A549 (cell line): ENCODE results near the gene KCNQ5. TPM values are rescaled to one million over a fixed set of nuclear protein-coding genes. Genes with fewer than 3 reads are reported as not detected.

Source experiments
- ATAC-seq, 2 experiments: fragments of 200-7000 bp in 1 of 2; fragments of >200 bp in 1 of 2; cut with Nextera tagmentation in 1 of 2; cut with Tn5 transposase in 1 of 2; 3 replicates each; pipeline versions ENCODE4 v1.8.0 to v1.9.1; 2018 to 2020; ENCODE audit warnings: mild to moderate bottlenecking in 1 of 2, moderate library complexity in 1 of 2
- CTCF ChIA-PET: fragments of 300-600 bp; sonication (Branson Sonifier 250); formaldehyde crosslinking; extraction: SDS; loops from one replicate; lab custom pipeline; 2021; ENCODE audit warnings: antibody characterized with exemption, inconsistent platforms; lab: Yijun Ruan, JAX
- POLR2A ChIA-PET: fragments of 350-600 bp; formaldehyde crosslinking; extraction: SDS; loops from one replicate; lab custom pipeline; 2021; ENCODE audit warnings: antibody characterized with exemption, inconsistent platforms; lab: Yijun Ruan, JAX
- DNase-seq, 2 experiments: peaks; one replicate each; pipeline versions ENCODE4 v3.0.0 to v3.0.0-alpha.2; 2011 to 2016; ENCODE audit warnings: low read depth in 1 of 2, low spot score in 1 of 2
- FAIRE-seq: peaks from 2 replicates; lab custom pipeline; 2011; peaks lifted over from hg19 to GRCh38; lab: Jason Lieb, UNC
- H3K27ac ChIP-seq, 2 experiments: fragments of >200 bp; sonication (Bioruptor Twin); formaldehyde crosslinking; 3 replicates each; pipeline ENCODE4 v1.5.1; 2016 to 2017
- H3K4me1 ChIP-seq: fragments of >200 bp; sonication (Bioruptor Twin); formaldehyde crosslinking; 3 replicates; pipeline ENCODE4 v1.6.1; 2016
- H3K4me2 ChIP-seq: fragments of >200 bp; sonication (Bioruptor Twin); formaldehyde crosslinking; 3 replicates; pipeline ENCODE4 v1.6.1; 2016
- H3K4me3 ChIP-seq: fragments of >200 bp; sonication (Bioruptor Twin); formaldehyde crosslinking; 3 replicates; pipeline ENCODE4 v1.5.1; 2016
- H3K9me3 ChIP-seq: fragments of >200 bp; sonication (Bioruptor Twin); formaldehyde crosslinking; 3 replicates; pipeline ENCODE4 v1.6.1; 2016
- BCL3 ChIP-seq: fragments of >200 bp; sonication (Bioruptor Twin); formaldehyde crosslinking; IDR thresholded peaks from 3 replicates; pipeline ENCODE4 v1.6.1; 2016
- EHF ChIP-seq: fragments of 250-450 bp; sonication (Bioruptor Pico); IDR thresholded peaks from 2 replicates; pipeline ENCODE4 v1.5.0; 2020; ENCODE audit warnings: mild to moderate bottlenecking
- ESRRA ChIP-seq: fragments of 150-350 bp; IDR thresholded peaks from 2 replicates; pipeline ENCODE4 v1.6.1; 2014; ENCODE audit warnings: mild to moderate bottlenecking, low read length, borderline replicate concordance
- FOSB ChIP-seq: fragments of 250-450 bp; sonication (Bioruptor Pico); IDR thresholded peaks from 2 replicates; pipeline ENCODE4 v1.5.0; 2020; ENCODE audit warnings: mild to moderate bottlenecking, moderate library complexity
- FOSL2 ChIP-seq, 2 experiments: fragments of 450-650 bp in 1 of 2; fragments of >200 bp in 1 of 2; sonication (Bioruptor Twin) in 1 of 2; formaldehyde crosslinking; IDR thresholded peaks; 2 replicates each; pipeline versions ENCODE4 v1.5.0 to v1.6.1; 2016 to 2020; ENCODE audit warnings: mild to moderate bottlenecking in 1 of 2, moderate library complexity in 1 of 2
- JUN ChIP-seq, 2 experiments: fragments of >200 bp; sonication (Bioruptor Twin); formaldehyde crosslinking; IDR thresholded peaks; 2 replicates in 1 of 2; 3 replicates in 1 of 2; pipeline ENCODE4 v1.6.1; 2016 to 2017
- KDM5A ChIP-seq: fragments of 200-600 bp; sonication (generic); IDR thresholded peaks from 2 replicates; pipeline ENCODE4 v1.6.1; 2016; ENCODE audit warnings: antibody characterized with exemption, mild to moderate bottlenecking
- MAFK ChIP-seq: fragments of 450-650 bp; IDR thresholded peaks from 2 replicates; pipeline ENCODE4 v1.6.1; 2014; ENCODE audit not compliant: partially characterized antibody
- MAX ChIP-seq: IDR thresholded peaks from 2 replicates; pipeline ENCODE4 v1.6.1; 2012
- NR3C1 ChIP-seq: fragments of >200 bp; sonication (Bioruptor Twin); formaldehyde crosslinking; IDR thresholded peaks from 3 replicates; pipeline ENCODE4 v1.6.1; 2017
- REST ChIP-seq: fragments of 200-600 bp; sonication (generic); IDR thresholded peaks from 2 replicates; pipeline ENCODE4 v1.6.1; 2016; ENCODE audit warnings: antibody characterized with exemption, mild to moderate bottlenecking, moderate library complexity
- SMC3 ChIP-seq: fragments of >200 bp; sonication (Bioruptor Twin); formaldehyde crosslinking; IDR thresholded peaks from 3 replicates; pipeline ENCODE4 v1.6.1; 2018; ENCODE audit warnings: inconsistent platforms
- SREBF2 ChIP-seq: fragments of 450-650 bp; IDR thresholded peaks from 2 replicates; pipeline ENCODE4 v1.6.1; 2014; ENCODE audit warnings: mild to moderate bottlenecking, moderate library complexity
- ZSCAN20 ChIP-seq: fragments of 250-450 bp; sonication (Bioruptor Pico); IDR thresholded peaks from 2 replicates; pipeline ENCODE4 v1.8.0; 2022; ENCODE audit warnings: mild to moderate bottlenecking, moderate library complexity
- WGBS: methylation state at CpG from one replicate; pipeline ENCODE4 v1.1.6; 2017; ENCODE audit errors: missing lambda C conversion rate; 5-methylcytosine and 5-hydroxymethylcytosine counted together
- polyA plus RNA-seq, 4 experiments: library from polyadenylated mRNA; depleted of rRNA in 3 of 4; stranded (reverse); fragments of >200 nt; fragmentation: RNase III in 1 of 4; extraction: RNeasy Plus Mini Kit Qiagen cat#74134 plus additional on column Dnase treatment in 1 of 4; gene quantifications; 2 replicates in 3 of 4; 3 replicates in 1 of 4; pipeline ENCODE4 v1.2.3, GENCODE V29; 2011 to 2017

The KCNQ5 gene
- polyA plus RNA-seq, 2 of the 4 experiments (the other 2 are of a cell fraction) = 1.2 to 1.3 TPM

GRCh38 chr6:73088138-73088813 lies 466.4 kb downstream of the KCNQ5 start:
- ChIA-PET CTCF (interaction anchor here (1.0 kb wide), 1 partner anchor 41 kb away, joined by 4 read pairs; no protein-coding TSS in a partner anchor), POLR2A (interaction anchor here (0.6 to 0.7 kb wide), 2 partner anchors 45 to 138 kb away, joined by 3 to 4 read pairs; no protein-coding TSS in a partner anchor)
- no peak overlapping the region for H3K4me2 ChIP-seq
- no peak overlapping the region for H3K27ac ChIP-seq
- TF ChIP-seq BCL3 = no peak
- no peak for TF ChIP-seq FOSL2 (IDR thresholded peaks at IDR 0.05)
- TF ChIP-seq FOSL2 (CRISPR knock-in tag; IDR thresholded peaks at IDR 0.05) = no peak
- no peak for TF ChIP-seq ESRRA
- no peak for TF ChIP-seq KDM5A
- no peak for TF ChIP-seq ZSCAN20 (CRISPR knock-in tag)
- TF ChIP-seq NR3C1 = no peak
- no peak for ATAC-seq
- H3K4me1 ChIP-seq = no peaks in the 10 kb centered on the region
- no peak for DNase-seq
- H3K4me3 ChIP-seq = no peak overlapping the region
- FAIRE-seq = no peak
- 52% methylated on average over 4 of the region's 4 CpGs for WGBS
- H3K9me3 ChIP-seq = no peaks in the 10 kb centered on the region

- 61% methylated on average over 4 of the region's 4 CpGs for WGBS
- Histone ChIP-seq H3K4me2 (no peak overlapping the region), H3K4me3 (no peak overlapping the region), H3K4me1 (peaks cover 4% of the 10 kb centered on the region; the same call in 1 of the 3 replicates), H3K27ac (no peak overlapping the region), H3K9me3 (no peaks in the 10 kb centered on the region)
- no peak for TF ChIP-seq JUN (IDR thresholded peaks at IDR 0.05)
- TF ChIP-seq MAX = no peak
- no peak for TF ChIP-seq MAFK
- TF ChIP-seq SREBF2 = no peak
- no peak for TF ChIP-seq SMC3
- no peak for TF ChIP-seq ESRRA
- no peak for TF ChIP-seq KDM5A
- no peak for TF ChIP-seq REST
- no peak for TF ChIP-seq BCL3
- no peak for TF ChIP-seq FOSB
- ChIA-PET POLR2A (no interaction called here), CTCF (no interaction called here)
- FAIRE-seq (no peak), DNase-seq (no peak), ATAC-seq (no peak)
Measured at GRCh38 chr6:73104921-73105320, 483.1 kb downstream of the KCNQ5 start.

- ChIA-PET POLR2A (no interaction called here), CTCF (no interaction called here)
Measured at GRCh38 chr6:73107016-73107415, 485.2 kb downstream of the KCNQ5 start.

More at GRCh38 chr6:73107016-73107415, 485.2 kb downstream of the KCNQ5 start:
- Histone ChIP-seq H3K27ac (no peak overlapping the region), H3K4me2 (no peak overlapping the region), H3K4me1 (peaks cover 6% of the 10 kb centered on the region; the same call in 1 of the 3 replicates), H3K9me3 (no peaks in the 10 kb centered on the region), H3K4me3 (no peak overlapping the region)
- no peak for ATAC-seq
- DNase-seq = no peak
- FAIRE-seq = no peak
- 47% methylated on average over 1 of the region's 1 CpG for WGBS
- TF ChIP-seq SREBF2 (no peak), EHF (no peak)
- TF ChIP-seq, all 56 proteins: peak for 0
